ENCODE data around the gene DNAH17.

The DNAH17 gene

GRCh38 chr17:78557598-78558039 is 19.6 kb downstream of the DNAH17 start:
- DNase-seq: no peak

GRCh38 chr17:78556812-78557211 is 20.4 kb downstream of the DNAH17 start:
- DNase-seq: no peak
- intact Hi-C loops (cut with DNase I): no loop called here

More at GRCh38 chr17:78557598-78558039, 19.6 kb downstream of the DNAH17 start:
- intact Hi-C loops (cut with DNase I): no loop called here

DNA sequence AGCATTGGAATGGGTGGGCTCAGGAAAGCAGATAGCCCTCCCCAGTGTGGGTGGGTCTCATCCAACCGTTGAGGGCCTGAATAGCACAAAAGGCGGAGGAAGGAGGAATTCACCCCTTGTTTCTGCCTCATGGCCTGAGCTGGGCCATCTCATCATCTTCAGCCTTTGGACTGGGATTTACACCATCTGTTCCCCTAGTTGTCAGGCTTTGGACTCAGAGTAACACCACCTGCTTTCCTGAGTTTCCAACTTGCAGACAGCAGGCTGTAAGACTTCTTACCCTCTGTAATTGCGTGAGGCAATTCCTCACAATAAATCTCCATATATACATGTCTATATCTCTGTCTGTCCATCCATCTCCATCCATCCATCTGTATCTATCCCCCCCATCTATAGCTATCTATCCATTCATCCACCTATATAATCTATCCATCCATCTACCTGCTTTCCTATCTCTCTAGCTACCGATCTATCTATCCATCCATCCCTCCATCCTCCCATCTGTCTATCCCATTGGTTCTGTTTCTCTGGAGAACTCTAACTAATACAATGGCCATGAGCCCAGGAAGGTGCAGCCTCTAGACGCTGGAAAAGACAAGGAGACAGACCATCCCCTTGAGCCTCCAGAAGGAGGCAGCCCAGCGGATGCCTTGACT is 21.3 kb downstream of the DNAH17 start:
- DNase-seq: no peak
- intact Hi-C loops (cut with DNase I): no loop called here

GRCh38 chr17:78550464-78550863 is 26.7 kb downstream of the DNAH17 start:
- intact Hi-C loops (cut with DNase I): no loop called here
- DNase-seq: no peak

- intact Hi-C loops (cut with DNase I): no loop called here
- DNase-seq: peak in 3 of 42 donors; percentile 14 to 27 (median 18)
These were observed 28.5 kb downstream of the DNAH17 start for GRCh38 chr17:78548725-78549124.

DNA sequence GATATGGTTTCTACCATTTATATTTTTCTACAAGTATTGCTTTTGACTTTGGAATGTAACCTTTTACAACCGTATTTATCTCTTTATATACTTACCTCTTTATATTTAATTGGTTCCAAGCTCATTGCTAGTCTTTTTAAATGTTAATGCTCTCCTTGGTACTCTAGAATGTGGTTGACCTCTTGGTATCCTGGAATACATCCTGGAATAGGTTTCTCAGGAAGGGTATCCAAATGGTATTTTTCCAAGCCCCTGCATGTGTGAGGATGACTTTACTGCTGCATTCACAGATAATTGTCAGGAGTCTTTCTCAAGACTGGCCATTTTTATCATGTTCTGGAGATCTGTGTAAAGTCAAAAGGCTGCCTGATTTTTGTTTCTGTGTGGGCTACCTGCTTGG is 30.2 kb downstream of the DNAH17 start:
- intact Hi-C loops (cut with DNase I): no loop called here
- DNase-seq: no peak

- DNase-seq: no peak
- intact Hi-C loops (cut with DNase I): no loop called here
These were observed 30.7 kb downstream of the DNAH17 start for GRCh38 chr17:78546476-78546875.

DNA sequence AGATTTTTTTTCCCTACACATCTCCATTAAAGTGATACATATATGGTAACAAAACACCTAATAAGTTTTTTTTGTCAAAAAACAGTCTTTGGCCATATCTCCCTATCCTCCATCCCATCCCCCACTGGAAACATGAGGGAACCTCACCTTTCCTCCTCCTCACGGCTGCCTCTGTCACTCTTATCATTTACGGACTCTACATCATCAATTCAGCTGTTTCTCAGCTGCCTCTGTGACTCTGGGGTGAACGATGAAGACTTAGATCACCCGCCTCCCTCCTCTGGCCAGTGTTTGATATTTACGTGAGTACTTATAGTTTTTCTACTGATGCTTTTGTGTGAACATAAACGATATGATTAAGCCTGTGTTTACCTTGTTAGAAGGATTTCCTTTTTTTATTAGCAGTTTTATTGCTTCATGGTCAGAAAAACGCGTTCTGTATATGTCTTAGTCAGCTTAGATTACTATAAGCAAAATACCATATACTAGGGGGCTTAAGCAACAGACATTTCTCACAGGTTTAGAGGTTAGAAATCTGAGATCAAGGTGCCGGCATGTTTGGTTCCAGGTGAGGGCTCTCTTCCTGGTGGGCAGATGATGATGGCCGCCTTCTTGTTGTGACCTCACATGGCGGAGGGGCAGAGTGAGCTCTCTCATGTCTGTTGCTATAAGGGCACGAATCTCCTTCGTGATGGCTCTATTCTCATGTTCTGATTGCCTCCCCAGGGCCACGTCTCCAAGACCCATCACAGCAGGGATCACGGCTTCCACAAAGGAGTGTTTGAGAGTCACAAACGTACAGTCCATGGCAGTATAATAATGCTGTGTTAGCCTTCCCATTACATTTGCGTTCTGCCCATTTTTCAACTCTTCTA is 32.1 kb downstream of the DNAH17 start:
- DNase-seq: no peak
- intact Hi-C loops (cut with DNase I): no loop called here

- intact Hi-C loops (cut with DNase I): no loop called here
These were observed 35.5 kb downstream of the DNAH17 start for GRCh38 chr17:78541488-78542206.

GRCh38 chr17:78539781-78540180 is 37.4 kb downstream of the DNAH17 start:
- peak in 3 of 42 donors; percentile 8 to 27 (median 9) for DNase-seq

More at GRCh38 chr17:78541488-78542206, 35.5 kb downstream of the DNAH17 start:
- no peak for DNase-seq

GRCh38 chr17:78538033-78538776 is 39.0 kb downstream of the DNAH17 start:
- peak in 8 of 42 donors; percentile 4 to 29 (median 24) for DNase-seq
- intact Hi-C loops (cut with DNase I): no loop called here

More at GRCh38 chr17:78539781-78540180, 37.4 kb downstream of the DNAH17 start:
- intact Hi-C loops (cut with DNase I): no loop called here

DNA sequence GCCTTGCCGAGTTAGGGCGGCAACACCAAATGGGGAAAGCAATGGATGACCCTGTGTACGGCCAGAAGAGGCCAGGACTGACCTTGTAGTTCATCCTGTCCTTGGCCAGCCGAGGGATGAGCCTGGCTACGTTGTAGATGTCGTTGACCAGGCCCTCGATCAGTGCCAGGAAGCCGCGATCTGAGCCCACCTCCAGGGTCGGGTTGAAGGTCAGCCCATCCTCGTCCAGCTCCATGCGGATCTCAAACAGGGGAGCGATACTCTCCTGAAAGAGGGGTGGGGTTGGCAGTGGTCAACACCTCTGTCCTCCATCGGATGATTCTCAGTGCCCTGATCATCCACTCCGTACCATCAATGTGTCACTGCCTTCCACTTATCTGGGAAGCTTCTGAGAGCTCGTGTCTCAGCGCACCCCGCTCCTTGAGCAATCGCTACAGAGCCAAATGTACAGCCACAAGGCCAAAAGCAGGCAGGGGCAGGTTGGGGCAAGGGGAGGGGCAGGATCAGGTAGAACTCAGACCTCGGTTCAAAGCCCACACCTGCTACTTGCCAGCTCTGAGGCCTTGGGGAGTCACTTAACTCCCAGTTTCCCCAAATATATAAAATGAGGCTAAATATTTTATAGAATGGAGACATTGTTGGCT is 39.9 kb downstream of the DNAH17 start:
- intact Hi-C loops (cut with DNase I): no loop called here
- DNase-seq: no peak

- no peak for DNase-seq
- intact Hi-C loops (cut with DNase I): no loop called here
These were observed 41.7 kb downstream of the DNAH17 start for GRCh38 chr17:78535273-78536197.

DNA sequence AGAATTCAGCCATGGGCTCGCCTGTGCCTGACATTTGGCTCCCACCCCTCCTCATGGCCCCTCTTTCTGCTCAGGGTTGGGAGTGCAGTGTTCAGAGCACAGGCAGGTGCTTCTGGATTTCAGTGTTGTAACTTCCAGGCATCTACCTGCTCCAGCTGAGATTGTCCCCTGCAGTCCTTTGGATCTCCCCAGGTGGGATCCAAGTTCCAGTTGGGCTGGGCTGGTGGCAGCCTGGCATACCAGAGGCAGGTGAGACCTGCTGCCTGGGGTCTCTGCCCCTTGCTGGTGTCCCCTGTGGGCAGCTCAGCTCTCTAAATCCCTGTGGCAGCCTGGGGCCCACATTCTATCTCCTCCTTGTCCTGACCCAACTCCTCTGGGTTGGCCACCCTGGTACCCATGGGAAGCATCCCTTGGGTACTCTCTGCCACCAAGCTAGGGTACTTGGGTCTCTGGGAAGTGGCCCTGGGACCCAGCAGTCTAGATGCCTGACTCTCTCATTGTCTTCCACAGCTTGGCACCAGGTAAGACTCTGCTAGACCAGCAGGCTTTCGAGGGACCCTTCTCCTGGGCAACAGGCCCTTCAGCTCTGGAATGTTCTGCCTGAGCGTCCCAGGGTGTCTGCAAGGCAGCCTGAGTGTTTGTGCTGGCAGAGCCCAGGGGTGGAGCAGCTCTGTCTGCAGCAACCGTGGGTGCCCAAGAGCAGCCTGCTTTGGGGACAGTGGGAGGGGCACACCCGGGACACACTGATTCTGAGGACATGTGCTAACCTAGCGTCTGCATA is 42.5 kb downstream of the DNAH17 start:
- DNase-seq: peak in 17 of 42 donors; percentile 13 to 64 (median 35)
- intact Hi-C loops (cut with DNase I): no loop called here

- intact Hi-C loops (cut with DNase I): no loop called here
- DNase-seq: no peak
These were observed 44.1 kb downstream of the DNAH17 start for GRCh38 chr17:78532922-78533640.

GRCh38 chr17:78532311-78532710 is 44.9 kb downstream of the DNAH17 start:
- intact Hi-C loops (cut with DNase I): no loop called here

More at GRCh38 chr17:78532311-78532710, 44.9 kb downstream of the DNAH17 start:
- DNase-seq: no peak
